Suppressor macrophage treated with lipopolysaccharide for 4 hours (primary cell): Measurements from ENCODE around the gene MCC.

Source experiments
- DNase-seq: peaks from one replicate; pipeline ENCODE4 v3.0.0-alpha.2; 2020

The MCC gene

DNA sequence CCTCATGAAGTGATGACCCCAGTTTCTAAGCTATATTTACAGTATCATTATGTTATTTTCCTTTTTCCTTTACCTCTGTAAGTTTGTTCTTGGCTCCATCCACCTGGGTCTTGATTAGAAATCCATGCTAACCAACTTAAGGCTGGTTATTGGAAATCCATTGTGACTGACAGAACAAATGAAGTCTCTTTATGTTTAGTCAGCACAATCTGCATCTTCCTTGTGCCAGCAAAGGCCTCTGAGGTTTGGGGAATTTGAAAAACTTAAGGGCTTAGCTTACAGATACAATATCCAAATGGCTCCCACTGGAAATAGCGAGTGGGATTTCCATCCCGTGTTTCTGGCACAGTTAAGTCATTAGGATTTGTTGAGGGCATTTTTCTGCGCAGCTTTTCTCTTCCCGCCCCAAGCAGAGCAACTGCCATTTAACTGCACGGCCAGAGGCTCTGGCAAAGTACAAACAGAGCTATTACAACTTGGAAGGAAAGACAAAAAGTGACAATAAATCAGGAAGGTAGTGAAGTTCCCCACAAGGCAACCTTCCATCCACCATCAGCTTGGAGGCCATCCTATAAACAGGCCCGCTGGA is 447.5 kb downstream of the MCC start:
- no peak for DNase-seq

DNA sequence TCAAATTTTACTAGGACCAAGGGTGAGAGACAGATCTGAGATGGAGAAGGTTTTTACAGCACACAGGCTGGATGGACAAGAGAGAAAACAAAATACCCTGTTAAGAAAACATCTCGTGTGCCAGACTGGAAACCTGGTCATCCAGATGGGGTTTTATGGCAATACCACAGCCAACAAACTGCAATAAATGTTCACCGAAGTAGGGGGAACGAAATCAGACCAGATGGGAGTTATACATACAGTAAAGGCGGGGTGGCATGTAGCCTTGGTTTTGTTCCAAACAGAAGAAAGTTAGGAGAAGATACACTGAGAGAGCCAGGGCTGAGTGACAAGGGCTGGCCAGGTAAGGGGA is 448.3 kb downstream of the MCC start:
- no peak for DNase-seq

DNA sequence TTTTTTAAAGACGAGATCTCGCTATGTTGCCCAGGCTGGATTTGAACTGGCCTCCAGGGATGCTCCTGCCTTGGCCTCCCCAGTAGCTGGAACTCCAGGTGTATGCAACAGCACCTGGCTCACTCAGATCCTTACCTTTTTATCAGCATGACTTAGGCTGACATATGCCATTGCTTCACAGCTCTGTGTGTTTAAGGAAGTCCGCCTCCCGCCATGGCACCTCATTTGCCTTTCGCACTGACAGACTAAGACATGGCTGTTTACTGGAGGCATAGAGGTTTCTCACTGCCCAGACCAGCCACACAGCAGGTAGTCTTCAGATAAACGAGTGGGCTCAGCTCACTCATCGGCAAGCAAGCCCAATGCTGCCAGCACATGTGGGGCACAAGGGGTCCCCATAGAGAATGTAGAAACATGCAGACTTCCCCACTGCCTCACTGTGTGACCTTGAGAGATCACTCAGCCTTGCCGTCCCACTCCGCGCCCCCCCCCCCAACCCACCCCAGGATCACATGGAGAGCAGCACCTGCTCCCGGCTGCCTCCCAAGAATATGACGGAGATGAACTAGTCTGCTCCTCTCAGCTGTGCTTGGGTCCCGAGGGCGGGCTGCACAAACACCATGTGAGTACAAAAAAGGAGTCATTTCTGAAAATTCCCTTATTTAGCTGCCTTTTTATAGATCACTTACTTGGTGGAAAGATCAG is 448.9 kb downstream of the MCC start:
- DNase-seq = no peak

- DNase-seq = no peak
Observed at GRCh38 chr5:113038714-113039113, 449.5 kb downstream of the MCC start.

GRCh38 chr5:113038136-113038535 is 450.1 kb downstream of the MCC start:
- no peak for DNase-seq

- DNase-seq = no peak
Observed at GRCh38 chr5:113036826-113037225, 451.4 kb downstream of the MCC start.

DNA sequence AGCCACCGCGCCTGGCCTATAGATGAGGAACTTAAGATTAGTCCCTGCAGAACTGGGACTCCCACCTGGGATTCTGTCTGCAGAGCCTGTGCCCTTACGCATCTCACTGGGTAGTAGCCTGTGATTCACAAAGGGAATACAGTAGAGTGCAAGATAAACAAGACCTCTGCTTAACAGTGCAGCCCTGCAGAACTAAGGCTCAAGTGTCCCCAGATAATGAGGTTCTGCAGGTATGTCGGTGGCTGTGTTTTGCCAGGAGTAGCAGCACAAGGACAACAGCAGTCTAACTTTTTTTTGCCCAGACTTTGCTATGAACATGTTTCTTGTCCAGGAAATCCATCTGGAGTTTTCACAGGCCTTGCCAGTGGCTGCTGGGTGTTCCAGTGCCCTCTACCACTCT is 451.9 kb downstream of the MCC start:
- no peak for DNase-seq

GRCh38 chr5:113035096-113035495 is 453.2 kb downstream of the MCC start:
- DNase-seq = no peak

DNA sequence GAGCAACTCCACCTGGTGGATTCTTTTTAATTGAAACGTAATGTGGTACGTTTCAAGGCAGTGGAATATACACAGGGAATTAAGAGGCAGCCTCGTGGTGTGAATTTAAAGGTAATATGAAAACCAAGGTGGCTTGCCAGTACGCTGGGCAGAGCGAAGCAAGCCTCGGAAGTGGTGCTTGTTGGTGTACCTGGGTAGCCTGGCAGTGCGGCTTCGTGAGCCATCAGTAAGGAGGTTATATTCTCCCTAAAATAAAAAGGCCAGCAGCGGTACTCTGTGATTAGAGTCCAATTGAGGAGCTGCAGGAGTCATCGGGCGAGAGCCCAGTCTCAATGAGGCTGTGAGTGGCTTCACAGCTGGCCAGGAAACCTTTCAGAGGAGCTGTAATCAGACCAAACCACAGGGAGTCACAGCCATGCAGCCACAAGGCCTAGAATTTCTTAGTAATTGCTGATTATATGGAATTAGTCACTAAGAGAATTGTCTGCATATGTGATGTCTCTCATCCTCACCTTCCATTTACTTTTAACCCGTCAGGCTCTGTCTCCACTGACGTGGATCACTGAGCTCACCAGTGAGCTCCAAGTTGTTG is 454.0 kb downstream of the MCC start:
- no peak for DNase-seq

GRCh38 chr5:113031557-113031956 is 456.7 kb downstream of the MCC start:
- DNase-seq = no peak

DNA sequence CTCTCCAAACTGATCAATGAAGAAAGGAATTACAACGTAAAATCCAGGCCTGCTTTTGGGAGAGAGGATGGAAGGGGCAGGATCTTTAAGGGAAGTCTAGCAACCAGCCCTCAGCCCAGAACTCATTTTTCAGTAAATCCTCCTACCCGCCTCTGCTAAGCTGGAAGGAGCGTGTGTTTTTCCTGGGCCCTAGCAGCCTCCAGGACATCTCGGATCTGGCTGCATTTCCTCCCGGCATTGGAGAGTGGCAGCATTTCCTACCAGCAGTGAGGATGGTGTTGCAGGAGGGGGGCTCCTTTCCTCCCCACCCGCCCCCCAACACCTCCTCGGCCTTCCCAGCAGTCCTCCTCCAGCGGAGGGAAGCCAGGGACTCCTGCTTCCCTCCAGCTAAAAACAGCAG is 457.1 kb downstream of the MCC start:
- DNase-seq = no peak

- no peak for DNase-seq
Observed at GRCh38 chr5:113029614-113030013, 458.6 kb downstream of the MCC start.

DNA sequence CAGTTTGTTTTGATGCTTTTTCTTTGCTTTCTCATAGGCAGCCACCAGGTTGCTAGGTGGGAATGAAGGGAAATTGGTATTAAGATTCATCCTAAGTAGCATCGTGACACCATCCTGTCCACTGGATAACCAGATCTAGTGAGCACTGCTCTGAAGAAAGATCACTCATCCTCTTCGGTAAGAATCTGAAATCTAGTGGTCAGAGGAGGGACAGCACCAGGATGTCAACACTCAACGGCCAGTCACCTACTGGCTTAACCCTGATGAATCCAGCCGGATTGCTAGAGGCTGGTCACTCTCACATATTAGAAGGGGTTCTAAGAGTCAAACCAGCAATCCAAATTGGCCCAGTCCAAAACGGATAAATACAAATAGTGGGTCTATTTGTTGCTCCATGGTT is 460.8 kb downstream of the MCC start:
- no peak for DNase-seq

- DNase-seq = no peak
Observed at GRCh38 chr5:113027015-113027414, 461.2 kb downstream of the MCC start.

- DNase-seq = no peak
Observed at GRCh38 chr5:113026211-113026610, 462.0 kb downstream of the MCC start.

DNA sequence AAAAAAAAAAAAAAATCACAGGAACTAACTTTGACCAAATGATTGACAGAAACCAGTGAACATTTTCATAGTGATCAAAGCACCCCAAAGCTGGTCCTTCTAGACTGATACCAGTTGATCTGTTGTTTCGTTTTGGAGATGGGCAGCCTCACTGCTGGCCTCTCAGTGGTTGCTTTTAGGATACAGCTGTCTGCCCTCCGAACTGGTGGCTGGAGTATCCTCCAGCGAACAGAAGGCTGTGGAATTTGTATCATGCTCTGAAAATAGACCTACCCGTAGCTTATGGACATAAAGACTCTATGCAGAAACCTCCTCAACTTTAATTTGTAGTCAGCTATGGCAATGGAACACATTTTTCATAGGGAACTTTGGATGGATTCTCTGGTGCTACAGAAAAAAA is 462.7 kb downstream of the MCC start:
- no peak for DNase-seq

DNA sequence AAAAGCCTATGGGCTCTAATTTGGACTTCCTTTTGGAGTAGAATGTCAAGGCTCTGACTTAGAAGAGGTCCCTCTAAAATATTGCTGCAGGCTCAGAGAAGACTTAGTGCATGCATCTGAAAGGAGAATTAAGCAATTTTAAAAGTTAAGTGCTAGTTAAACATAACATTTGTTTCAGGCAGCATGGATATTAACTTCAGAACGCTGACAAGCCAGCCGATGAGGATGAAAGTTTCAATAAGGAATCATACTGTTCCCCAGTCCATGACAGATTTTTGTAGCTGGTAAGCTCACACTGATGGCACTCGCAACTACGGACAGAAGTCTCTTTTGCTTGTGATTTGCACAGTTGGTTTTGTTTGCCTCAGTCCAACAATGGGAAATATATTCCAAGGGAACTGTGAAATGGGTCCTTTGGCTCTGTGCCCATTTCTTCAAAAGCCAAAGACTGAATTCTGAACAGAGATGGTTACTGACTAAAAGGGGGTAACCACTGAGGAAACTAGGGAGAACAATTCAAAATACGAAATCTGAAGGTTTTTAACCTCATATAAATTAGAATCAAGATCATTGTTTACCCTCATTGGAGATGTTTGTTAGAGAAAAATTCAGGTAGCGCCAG is 464.1 kb downstream of the MCC start:
- DNase-seq = no peak

- no peak for DNase-seq
Observed at GRCh38 chr5:113022661-113023060, 465.6 kb downstream of the MCC start.

DNA sequence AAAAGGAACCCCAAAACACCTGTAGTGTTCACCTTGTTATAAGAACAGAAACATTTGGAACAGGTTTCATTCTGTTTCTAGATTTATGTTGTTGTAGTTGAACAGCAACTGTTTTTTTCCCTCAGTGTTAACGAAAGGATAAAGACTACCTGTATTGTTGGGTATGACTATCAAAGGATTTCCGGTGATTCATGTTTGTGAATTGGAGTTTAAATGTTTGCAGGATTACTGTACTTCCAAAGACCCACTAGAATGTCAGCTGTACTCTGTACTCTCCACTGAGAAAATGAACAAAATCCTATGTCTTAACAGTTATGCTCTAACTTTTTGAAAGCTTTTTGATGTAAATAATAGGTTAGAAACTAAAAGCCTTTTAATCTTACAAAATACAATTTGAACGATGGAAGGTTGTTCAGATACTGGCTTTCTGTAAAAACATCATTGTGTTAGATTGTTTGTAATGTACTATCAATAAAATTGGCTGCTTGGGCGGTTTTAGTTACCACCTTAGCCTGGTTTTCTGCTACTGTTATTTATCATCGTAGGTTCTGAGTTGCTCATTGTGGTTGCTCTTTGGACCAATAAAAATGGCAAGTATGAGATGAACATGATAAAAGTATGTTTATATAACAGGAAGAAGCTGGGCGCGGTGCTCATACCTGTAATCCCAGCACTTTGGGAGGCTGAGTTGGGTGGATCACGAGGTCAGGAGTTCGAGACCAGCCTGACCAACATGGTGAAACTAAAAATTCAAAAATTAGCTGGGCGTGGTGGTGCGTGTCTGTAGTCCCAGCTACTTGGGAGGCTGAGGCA is 467.6 kb downstream of the MCC start:
- no peak for DNase-seq

DNA sequence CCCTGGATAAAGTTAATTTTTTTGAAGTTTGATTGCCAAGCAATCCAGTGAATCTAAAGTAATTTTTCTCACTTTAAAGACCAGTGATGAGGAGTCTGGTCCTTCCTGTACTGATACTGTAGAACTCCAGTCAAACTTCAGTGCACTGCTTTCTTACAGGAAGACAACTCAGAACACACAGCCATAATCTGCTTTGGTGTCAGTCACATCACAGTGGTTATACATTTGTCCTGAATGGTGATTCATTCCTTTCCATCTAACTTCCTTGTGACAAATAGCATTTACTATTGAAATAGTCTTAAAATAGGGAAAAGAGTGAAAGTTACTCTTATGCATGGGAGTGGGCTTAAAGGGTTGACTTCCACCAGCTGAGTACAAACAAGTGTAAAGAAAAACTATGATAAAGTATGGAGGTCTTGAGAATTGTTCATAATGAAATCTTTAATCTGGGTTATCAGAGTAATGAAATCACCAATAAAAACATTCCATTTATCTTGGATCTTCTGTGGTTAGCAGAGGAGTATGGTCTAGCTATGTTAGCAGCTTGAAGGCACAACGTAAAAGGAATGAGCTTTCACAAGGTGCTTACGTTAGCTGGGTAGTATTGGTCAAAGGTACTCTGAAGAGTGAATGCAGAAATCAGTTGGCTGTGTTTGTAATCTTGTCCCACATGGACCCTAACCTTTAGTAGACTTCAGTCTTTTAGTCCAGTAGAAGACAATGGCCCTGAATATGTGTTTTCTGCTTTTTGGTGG is 470.2 kb downstream of the MCC start:
- DNase-seq = no peak

DNA sequence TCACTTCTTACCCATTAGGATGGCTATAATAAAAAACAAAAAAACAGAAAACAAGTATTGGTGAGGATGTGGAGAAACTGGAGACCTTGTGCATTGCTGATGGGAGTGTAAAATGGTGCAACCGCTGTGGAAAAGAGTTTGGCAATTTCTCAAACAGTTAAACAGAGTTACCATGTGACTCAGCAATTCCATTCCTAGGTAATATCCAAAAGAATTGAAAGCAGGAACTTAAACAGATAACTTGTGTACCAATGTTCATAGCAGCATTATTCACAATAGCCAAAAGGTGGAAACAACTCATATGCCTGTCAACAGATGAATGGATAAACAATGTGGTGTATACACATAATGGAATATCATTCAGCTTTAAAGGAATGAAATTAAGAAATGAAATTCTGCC is 482.8 kb downstream of the MCC start:
- no peak for DNase-seq

GRCh38 chr5:113003763-113004162 is 484.5 kb downstream of the MCC start:
- DNase-seq = no peak

- no peak for DNase-seq
Observed at GRCh38 chr5:113002423-113002822, 485.8 kb downstream of the MCC start.
